NCI-H1092 treated with DMSO at 0.1 percent for 48 hours (cell line): Measurements from ENCODE around the gene BRSK2.

Experiments
- DNase-seq: peaks from one replicate; lab custom pipeline; 2025; lab: John Stamatoyannopoulos, UW

BRSK2 gene

DNA sequence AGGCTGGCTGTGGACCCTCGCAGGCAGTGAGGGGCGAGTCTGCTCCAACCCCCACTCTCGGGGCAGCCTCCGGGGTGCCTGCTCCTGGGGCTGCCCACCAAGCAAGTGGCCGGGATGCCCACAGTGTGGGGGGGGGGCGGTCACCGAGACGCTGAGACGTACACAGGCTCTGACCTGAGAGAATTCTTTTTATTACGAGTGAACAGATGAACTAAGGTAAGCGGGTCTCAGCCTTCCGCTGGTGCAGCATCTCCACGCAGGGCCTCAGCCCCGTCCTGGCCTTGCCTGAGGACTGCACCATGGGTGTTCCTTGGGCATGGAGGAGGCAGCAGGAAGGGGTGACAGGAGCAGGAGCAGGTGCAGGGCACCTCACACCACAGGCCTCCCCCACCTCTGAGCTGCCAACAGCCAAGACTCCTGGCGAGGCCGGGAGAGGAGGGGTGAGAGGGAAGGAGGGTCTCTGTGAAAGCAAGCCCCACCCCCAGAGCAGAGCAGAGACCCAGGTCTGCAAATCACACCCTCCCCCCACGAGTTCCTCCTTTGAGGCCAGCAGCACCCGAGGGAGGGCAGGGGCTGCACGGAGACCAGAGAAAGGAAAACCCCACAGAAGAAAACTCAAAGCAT lies 79.7 kb downstream of the BRSK2 start:
- no peak for DNase-seq

DNA sequence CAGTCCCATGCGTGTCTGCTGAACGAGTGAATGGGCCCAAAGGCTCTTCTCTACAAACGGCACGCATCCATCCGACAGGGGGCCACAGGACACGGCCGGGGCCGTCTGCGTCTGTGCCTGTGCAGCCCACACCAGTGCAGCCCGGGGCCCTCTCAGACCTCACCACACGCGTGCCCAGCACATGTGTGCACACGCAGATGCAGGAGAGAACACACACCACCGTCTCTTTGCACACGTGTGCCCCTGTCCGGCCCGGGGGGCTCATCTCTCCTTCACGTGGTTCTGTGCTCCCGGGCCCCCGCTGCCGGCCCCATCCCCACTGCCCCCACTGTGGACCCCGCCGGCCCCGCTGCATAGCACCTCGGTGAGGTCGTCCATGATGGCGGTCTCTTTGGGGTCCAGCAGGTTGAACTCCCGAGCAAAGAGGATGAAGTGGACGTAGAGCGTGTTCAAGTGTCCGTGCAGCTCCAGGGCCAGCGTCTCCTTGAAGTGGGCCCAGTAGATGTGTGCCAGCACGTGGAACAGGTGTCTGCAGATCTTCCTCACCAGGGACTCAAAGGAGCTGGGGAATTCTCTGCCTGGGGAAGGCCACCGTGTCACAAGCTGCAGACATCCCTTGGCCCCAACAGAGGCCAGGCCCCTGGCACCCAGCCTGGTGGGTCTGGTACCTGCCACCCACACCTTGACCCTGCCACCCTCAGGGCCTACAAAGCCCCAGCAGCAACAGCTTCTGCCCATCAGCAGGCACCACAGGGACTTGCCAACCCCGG lies 80.4 kb downstream of the BRSK2 start:
- DNase-seq = no peak

DNA sequence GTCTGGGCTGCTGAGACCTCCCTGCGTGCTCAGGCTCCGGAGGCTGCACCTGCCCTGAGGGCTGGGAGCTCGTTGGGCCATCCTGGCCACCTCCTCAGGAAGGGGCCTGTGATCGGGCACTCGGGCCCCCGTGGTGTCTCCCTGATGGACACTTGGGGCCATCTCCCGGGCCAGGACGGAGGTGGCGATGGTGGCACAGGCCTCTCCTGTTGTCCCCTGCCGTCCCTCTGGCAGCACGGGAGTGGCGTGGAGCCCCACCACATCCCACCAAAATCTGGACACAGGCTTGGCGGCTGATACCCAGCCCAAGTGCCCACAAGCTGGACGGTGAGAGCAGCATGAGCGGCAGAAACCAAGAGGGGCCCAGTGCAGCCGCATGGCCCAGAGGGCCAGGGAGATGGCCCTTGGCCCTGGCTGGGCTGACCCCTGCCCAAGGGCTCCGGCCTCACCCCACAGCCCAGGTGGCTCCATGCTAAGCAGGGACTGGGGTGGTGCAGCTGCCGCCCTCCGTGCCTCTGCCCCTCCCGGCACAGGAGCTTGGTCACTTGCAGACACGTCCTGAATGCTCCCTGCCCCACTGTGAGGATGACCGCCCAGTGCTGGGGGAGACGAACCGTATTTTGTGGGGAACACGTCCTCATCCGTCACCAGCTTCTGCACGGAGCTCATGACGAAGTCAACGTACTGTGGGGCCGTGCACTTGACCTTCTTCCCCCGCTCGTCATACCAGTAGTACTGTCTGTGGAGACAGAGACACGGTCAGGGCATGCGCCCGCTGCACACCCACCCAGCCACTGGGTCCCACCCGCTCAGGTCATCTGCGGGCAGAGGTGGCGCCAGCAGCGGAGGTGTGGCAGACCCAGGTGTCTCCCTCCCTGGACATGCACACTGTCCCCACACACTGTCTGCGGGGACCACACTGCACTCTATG lies 81.2 kb downstream of the BRSK2 start:
- no peak for DNase-seq

GRCh38 chr11:1471736-1472135 lies 82.0 kb downstream of the BRSK2 start:
- DNase-seq = no peak

- DNase-seq = no peak
Measured at GRCh38 chr11:1472180-1473005, 82.7 kb downstream of the BRSK2 start.

DNA sequence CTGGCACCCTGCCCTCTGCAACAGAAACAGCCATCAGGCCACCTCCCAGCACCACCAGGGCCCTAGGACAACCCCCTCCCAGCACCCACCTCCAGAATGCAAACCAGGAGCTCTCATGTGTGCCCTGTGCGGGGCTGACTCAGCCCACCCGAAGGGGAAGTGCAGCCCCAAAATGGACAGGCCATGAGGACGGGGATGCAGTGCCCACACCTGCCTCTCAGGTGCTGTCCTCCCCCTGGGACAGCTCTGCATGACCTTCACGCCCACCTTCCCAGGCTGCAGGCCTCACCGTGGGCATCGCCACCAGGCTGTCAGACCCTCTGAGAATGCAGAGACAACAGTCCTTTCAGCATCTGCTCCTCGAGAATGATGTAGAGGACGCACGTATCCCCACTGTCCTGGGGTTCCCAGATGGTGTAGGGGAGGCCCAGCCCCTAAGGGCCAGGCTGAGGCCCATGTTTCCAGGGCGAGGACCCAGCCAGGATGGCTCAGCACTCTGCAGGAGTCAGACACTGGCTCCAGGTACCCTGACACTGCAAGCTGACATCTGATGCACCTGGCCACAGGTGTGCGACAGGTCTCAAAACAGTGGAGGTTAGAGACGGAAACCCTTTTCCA lies 83.4 kb downstream of the BRSK2 start:
- no peak for DNase-seq

DNA sequence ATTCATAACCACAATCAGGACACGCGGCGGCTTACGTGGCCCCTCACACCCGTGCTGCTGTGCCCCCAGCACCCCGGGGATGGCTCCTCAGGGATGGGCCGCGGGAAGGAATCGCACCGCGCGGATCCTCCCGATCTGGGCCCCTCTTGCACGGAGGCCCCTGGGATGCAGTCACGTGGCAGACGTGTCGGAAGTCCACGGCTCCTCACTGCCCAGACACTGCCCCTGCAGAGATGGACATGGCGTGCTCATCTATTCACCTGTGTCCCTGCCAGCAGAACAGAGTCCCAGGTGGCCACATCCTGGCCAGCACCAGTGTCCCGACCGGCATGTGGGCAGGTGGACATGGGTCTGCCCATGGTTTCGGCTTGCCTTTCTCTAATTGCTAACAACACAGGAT lies 84.1 kb downstream of the BRSK2 start:
- no peak for DNase-seq

DNA sequence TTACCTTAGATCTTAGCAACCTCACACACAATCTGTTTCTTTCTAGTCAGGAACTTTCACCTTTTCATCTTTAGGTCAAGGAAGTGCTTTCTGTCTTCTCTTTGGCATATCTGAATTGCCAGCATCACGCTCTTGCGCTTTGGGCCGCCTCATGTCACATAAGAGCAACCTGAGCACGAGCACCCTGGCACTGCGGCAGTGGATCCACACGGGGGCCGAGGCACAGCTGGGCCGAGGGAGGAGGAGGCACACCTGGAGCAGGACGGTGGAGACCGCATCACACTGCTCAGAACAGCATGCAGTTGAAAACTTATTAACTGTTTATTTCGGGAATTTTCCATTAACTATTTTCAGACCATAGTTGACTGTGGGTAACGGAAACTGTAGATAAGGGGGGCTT lies 86.1 kb downstream of the BRSK2 start:
- DNase-seq = no peak

- no peak for DNase-seq
Measured at GRCh38 chr11:1476940-1477736, 87.4 kb downstream of the BRSK2 start.

- no peak for DNase-seq
Measured at GRCh38 chr11:1478011-1478410, 88.3 kb downstream of the BRSK2 start.

DNA sequence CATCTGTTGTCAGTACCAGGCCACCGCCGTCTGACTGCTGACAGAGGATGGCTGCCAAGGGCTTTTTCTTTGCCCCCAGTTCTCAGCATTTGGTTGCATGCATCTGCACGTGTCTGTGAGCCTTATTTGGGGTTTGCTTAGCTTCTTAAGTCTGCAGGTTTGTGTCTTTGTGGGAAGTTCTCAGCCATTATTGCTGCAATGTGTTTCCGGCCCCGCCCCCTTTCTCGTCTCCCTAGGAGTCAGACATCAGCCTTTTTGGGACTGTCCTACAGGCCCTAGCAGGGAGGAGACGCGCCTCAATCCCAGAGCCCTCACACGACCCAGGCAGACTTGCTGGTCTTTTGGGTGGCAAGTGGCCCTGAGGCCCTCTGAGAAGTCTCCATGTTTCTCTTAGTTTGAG lies 88.8 kb downstream of the BRSK2 start:
- DNase-seq = no peak

GRCh38 chr11:1479006-1479677 lies 89.4 kb downstream of the BRSK2 start:
- no peak for DNase-seq

DNA sequence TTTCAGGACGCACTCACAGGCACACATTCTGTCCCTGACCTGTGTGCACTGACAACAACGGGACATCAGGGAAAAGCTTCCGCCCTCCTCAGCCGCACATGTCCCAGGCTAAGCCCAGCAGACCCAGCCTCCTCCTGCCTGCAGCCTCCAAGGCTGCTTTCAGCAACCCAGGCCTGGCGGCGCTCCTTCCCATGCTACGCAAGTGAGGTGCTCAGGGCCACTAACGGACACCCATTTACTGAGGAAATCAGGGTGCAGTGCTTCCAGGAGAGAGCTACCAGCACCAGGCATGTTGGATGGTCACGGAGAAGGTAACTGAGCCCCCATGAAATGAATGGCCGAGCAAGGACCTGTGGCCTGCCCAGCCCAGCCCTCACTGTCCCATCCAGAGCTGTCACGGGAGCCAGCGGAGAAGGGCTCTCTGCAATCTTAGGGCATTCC lies 90.0 kb downstream of the BRSK2 start:
- DNase-seq = no peak

- DNase-seq = no peak
Measured at GRCh38 chr11:1480191-1480554, 90.4 kb downstream of the BRSK2 start.

- no peak for DNase-seq
Measured at GRCh38 chr11:1480555-1481482, 91.1 kb downstream of the BRSK2 start.

- DNase-seq = no peak
Measured at GRCh38 chr11:1481483-1481825, 91.7 kb downstream of the BRSK2 start.

DNA sequence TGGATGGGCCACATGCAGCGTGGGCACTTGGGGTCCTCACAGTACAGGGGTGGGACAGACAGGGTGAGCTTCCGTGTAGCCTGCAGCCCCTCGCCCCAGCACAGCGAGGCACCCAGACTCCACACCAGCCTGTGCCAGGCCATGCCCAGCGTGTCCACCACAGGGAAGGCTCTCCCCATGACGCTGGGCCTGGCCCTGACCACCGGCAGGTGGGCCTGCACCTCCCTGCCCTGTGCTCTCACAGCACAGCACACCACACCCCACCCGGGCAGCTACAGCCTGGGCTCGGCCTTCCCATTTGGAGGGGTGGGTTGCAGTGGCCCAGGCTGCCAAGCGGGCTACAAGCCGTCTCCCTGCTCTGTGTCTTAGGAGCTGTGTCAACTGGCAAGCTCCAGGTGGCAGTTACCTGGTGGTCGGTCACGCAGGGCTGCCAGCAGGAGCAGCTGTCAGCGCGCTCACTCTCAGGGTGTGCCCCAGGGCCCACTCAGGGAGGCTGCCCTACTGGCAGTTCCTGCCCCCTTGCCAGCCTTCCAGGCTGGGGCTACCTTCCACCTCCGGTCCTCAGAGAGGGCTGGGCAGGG lies 92.2 kb downstream of the BRSK2 start:
- DNase-seq = no peak

- DNase-seq = no peak
Measured at GRCh38 chr11:1482581-1483444, 93.1 kb downstream of the BRSK2 start.
